CD14-positive monocyte (primary cell): ENCODE results near the gene KIF1B. TPM values are rescaled to one million over a fixed set of nuclear protein-coding genes. Genes with fewer than 3 reads are reported as not detected.
A peak's percentile ranks its signal among the peaks of the same experiment; 100 is the strongest.

Experiments
- DNase-seq, 3 donors: peaks; one replicate each; pipeline ENCODE4 v3.0.0-alpha.2; 2011 to 2022
- H2AFZ ChIP-seq: 2 replicates; pipeline ENCODE4 v1.6.0; 2012; ENCODE audit warnings: mild to moderate bottlenecking, low read depth, low read length, inconsistent platforms; ENCODE audit not compliant: insufficient read depth, poor library complexity, severe bottlenecking
- H3K27ac ChIP-seq, 2 donors: 1 replicate in 1 of 2; 2 replicates in 1 of 2; pipeline ENCODE4 v1.5.1; 2012 to 2013; ENCODE audit warnings: low read length in 2 of 2, control low read depth in 1 of 2, inconsistent platforms in 1 of 2, low read depth in 1 of 2, mild to moderate bottlenecking in 1 of 2
- H3K27me3 ChIP-seq, 2 donors: one replicate each; pipeline versions ENCODE4 v1.6.0 to v1.6.1; 2011 to 2013; ENCODE audit warnings: low read length in 2 of 2; ENCODE audit not compliant: control insufficient read depth in 2 of 2, insufficient read depth in 2 of 2
- H3K36me3 ChIP-seq, 2 donors: replicated peaks in 1 of 2; 1 replicate in 1 of 2; 2 replicates in 1 of 2; pipeline versions ENCODE4 v1.5.1 to v1.6.1; 2012 to 2013; ENCODE audit warnings: low read length in 2 of 2, control low read depth in 1 of 2, inconsistent platforms in 1 of 2, mild to moderate bottlenecking in 1 of 2; ENCODE audit not compliant: insufficient read depth in 2 of 2, control insufficient read depth in 1 of 2
- H3K4me1 ChIP-seq, 2 donors: 1 replicate in 1 of 2; 2 replicates in 1 of 2; pipeline versions ENCODE4 v1.5.1 to v1.6.1; 2012 to 2013; ENCODE audit warnings: low read length in 2 of 2, control low read depth in 1 of 2, inconsistent platforms in 1 of 2, mild to moderate bottlenecking in 1 of 2, moderate library complexity in 1 of 2; ENCODE audit not compliant: insufficient read depth in 2 of 2, control insufficient read depth in 1 of 2
- H3K4me2 ChIP-seq: replicated peaks from 2 replicates; pipeline ENCODE3; 2012; ENCODE audit warnings: low read length, moderate library complexity, mild to moderate bottlenecking; ENCODE audit not compliant: poor library complexity, severe bottlenecking; ENCODE audit errors: extremely low read depth
- H3K4me3 ChIP-seq, 3 experiments: fragments of 200-600 bp in 1 of 3; sonication (generic) in 1 of 3; replicated peaks in 1 of 3; 1 replicate in 2 of 3; 2 replicates in 1 of 3; pipeline ENCODE4 v1.5.1; 2011 to 2013; ENCODE audit warnings: low read length in 3 of 3, mild to moderate bottlenecking in 3 of 3, control low read depth in 2 of 3, low read depth in 2 of 3, inconsistent platforms in 1 of 3, moderate library complexity in 1 of 3
- H3K79me2 ChIP-seq: 2 replicates; pipeline ENCODE4 v1.6.0; 2012; ENCODE audit warnings: mild to moderate bottlenecking, control low read depth, inconsistent platforms, low read length, moderate library complexity; ENCODE audit not compliant: insufficient read depth
- H3K9ac ChIP-seq: 2 replicates; pipeline ENCODE4 v1.6.0; 2017; ENCODE audit warnings: low read length, mild to moderate bottlenecking; ENCODE audit not compliant: insufficient read depth, poor library complexity, severe bottlenecking
- H3K9me3 ChIP-seq, 2 donors: replicated peaks in 1 of 2; 1 replicate in 1 of 2; 2 replicates in 1 of 2; pipeline versions ENCODE4 v1.5.1 to v1.6.1; 2012 to 2013; ENCODE audit warnings: low read length in 2 of 2, control low read depth in 1 of 2; ENCODE audit not compliant: control insufficient read depth in 1 of 2, insufficient read depth in 1 of 2
- H4K20me1 ChIP-seq: 2 replicates; pipeline ENCODE4 v1.6.0; 2012; ENCODE audit warnings: mild to moderate bottlenecking, low read length, control low read depth, moderate library complexity; ENCODE audit not compliant: insufficient read depth
- H3K27ac Mint-ChIP-seq, 7 donors: one replicate each; pipeline ENCODE4 v1.8.0; 2020; ENCODE audit warnings: mild to moderate bottlenecking in 7 of 7, mixed read lengths in 7 of 7, moderate library complexity in 6 of 7, inconsistent platforms in 2 of 7
- H3K27me3 Mint-ChIP-seq, 3 donors: one replicate each; pipeline ENCODE4 v1.8.0; 2021 to 2022; ENCODE audit warnings: low read depth in 3 of 3, mild to moderate bottlenecking in 3 of 3, mixed read lengths in 3 of 3, moderate library complexity in 3 of 3, inconsistent platforms in 1 of 3
- H3K36me3 Mint-ChIP-seq, 2 donors: one replicate each; pipeline ENCODE4 v1.8.0; 2020; ENCODE audit warnings: mixed read lengths in 2 of 2, inconsistent platforms in 1 of 2, mild to moderate bottlenecking in 1 of 2
- H3K4me1 Mint-ChIP-seq: one replicate; pipeline ENCODE4 v1.8.0; 2020; ENCODE audit warnings: mild to moderate bottlenecking, mixed read lengths
- H3K4me3 Mint-ChIP-seq, 2 donors: one replicate each; pipeline ENCODE4 v1.8.0; 2020; ENCODE audit warnings: mild to moderate bottlenecking in 2 of 2, mixed read lengths in 2 of 2, moderate library complexity in 1 of 2
- H3K9me3 Mint-ChIP-seq, 7 donors: one replicate each; pipeline ENCODE4 v1.8.0; 2020 to 2022; ENCODE audit warnings: mixed read lengths in 7 of 7, mild to moderate bottlenecking in 6 of 7, moderate library complexity in 6 of 7, inconsistent platforms in 2 of 7
- WGBS: methylation state at CpG from one replicate; pipeline ENCODE4 v1.1.5; 2013; ENCODE audit warnings: missing lambda C conversion rate; ENCODE audit not compliant: insufficient coverage; 5-methylcytosine and 5-hydroxymethylcytosine counted together
- intact Hi-C, 2 donors: fragments of 100-400 bp; cut with micrococcal nuclease; formaldehyde crosslinking; loops; one replicate each; pipeline versions ENCODE4 v1.15.0 to v1.15.1; 2023
- polyA plus RNA-seq, 3 donors: library from polyadenylated mRNA; depleted of rRNA in 1 of 3; unstranded in 2 of 3; stranded (reverse) in 1 of 3; fragments of 300-500 nt in 2 of 3; fragments of >200 nt in 1 of 3; fragmentation: Illumina TruSeq in 2 of 3; gene quantifications; 1 replicate in 2 of 3; 2 replicates in 1 of 3; pipeline ENCODE4 v1.2.3, GENCODE V29; 2012 to 2021
- TF ChIP-seq, protein P1 (sequence below): fragments of 200-600 bp; IDR thresholded peaks from one replicate; pipeline ENCODE4 v1.8.0; 2022; ENCODE audit warnings: antibody characterized with exemption, mild to moderate bottlenecking

Gene KIF1B
- polyA plus RNA-seq, 3 donors: 3.0 to 7.0 (median 3.3) TPM

DNA sequence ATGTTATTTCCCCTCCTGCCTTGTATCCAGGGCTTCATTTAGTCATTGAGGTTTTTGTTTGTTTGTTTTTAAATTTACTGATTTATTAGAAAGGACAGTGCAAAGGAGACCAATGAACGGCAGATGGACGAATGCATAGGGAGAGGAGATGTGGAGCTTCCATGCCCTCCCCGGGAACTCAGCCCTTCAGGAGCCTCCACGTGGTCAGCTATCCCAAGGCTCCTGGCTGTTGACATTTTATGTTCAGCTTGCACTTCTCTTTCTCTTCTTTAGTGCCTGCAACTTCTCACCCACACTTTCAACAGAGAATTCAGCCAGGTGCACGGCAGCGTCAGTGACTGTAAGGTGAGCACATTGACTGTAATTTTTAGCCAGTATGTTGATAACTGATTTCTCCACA is 157.8 kb downstream of the KIF1B start:
- intact Hi-C loops: no loop called here
- no peak overlapping the region for H3K4me3 Mint-ChIP-seq
- no peak overlapping the region for H2AFZ ChIP-seq
- H3K9me3 Mint-ChIP-seq: no peaks in the 10 kb centered on the region
- no peaks in the 10 kb centered on the region for H3K4me1 ChIP-seq
- H3K27me3 Mint-ChIP-seq: peaks cover 0 to 3% (median 0%) of the 10 kb centered on the region in 3 donors
- H3K79me2 ChIP-seq: no peaks in the 10 kb centered on the region
- H3K4me1 Mint-ChIP-seq: peaks cover 1% of the 10 kb centered on the region
- H3K36me3 Mint-ChIP-seq: peaks cover 49 to 75% of the 10 kb centered on the region in 2 donors
- H3K4me3 ChIP-seq: no peak overlapping the region
- TF ChIP-seq, protein P1, sequence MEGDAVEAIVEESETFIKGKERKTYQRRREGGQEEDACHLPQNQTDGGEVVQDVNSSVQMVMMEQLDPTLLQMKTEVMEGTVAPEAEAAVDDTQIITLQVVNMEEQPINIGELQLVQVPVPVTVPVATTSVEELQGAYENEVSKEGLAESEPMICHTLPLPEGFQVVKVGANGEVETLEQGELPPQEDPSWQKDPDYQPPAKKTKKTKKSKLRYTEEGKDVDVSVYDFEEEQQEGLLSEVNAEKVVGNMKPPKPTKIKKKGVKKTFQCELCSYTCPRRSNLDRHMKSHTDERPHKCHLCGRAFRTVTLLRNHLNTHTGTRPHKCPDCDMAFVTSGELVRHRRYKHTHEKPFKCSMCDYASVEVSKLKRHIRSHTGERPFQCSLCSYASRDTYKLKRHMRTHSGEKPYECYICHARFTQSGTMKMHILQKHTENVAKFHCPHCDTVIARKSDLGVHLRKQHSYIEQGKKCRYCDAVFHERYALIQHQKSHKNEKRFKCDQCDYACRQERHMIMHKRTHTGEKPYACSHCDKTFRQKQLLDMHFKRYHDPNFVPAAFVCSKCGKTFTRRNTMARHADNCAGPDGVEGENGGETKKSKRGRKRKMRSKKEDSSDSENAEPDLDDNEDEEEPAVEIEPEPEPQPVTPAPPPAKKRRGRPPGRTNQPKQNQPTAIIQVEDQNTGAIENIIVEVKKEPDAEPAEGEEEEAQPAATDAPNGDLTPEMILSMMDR: no peak
- 97% methylated on average over 3 of the region's 6 CpGs for WGBS
- H3K36me3 ChIP-seq: peaks cover 45 to 80% of the 10 kb centered on the region in 2 donors
- no peaks in the 10 kb centered on the region for H3K27me3 ChIP-seq
- no peaks in the 10 kb centered on the region for H3K9me3 ChIP-seq
- H3K4me2 ChIP-seq: no peak overlapping the region
- no peak overlapping the region for H3K27ac ChIP-seq
- H4K20me1 ChIP-seq: no peaks in the 10 kb centered on the region
- H3K27ac Mint-ChIP-seq: no peak overlapping the region
- H3K9ac ChIP-seq: no peak overlapping the region
- DNase-seq: no peak

- Mint-ChIP-seq H3K36me3 (peaks cover 48 to 78% of the 10 kb centered on the region in 2 donors), H3K27ac (peak overlapping the region in 2 of 7 donors; percentile 22 to 78), H3K4me3 (no peak overlapping the region), H3K4me1 (peaks cover 25% of the 10 kb centered on the region), H3K9me3 (no peaks in the 10 kb centered on the region), H3K27me3 (peaks cover 0 to 2% (median 2%) of the 10 kb centered on the region in 3 donors)
- no peak overlapping the region for H3K4me2 ChIP-seq
- no peak for DNase-seq
- H3K36me3 ChIP-seq: peaks cover 46 to 69% of the 10 kb centered on the region in 2 donors
- no peaks in the 10 kb centered on the region for H3K79me2 ChIP-seq
- intact Hi-C loops: no loop called here
- TF ChIP-seq, protein P1: no peak
- H3K9ac ChIP-seq: no peak overlapping the region
- no peaks in the 10 kb centered on the region for H3K27me3 ChIP-seq
- WGBS: 91% methylated on average over 6 of the region's 8 CpGs
- no peak overlapping the region for H3K4me3 ChIP-seq
- no peak overlapping the region for H2AFZ ChIP-seq
- H3K4me1 ChIP-seq: peaks cover 15 to 18% of the 10 kb centered on the region in 2 donors
- H3K27ac ChIP-seq: peak overlapping the region in 1 of 2 donors; percentile 11
- H3K9me3 ChIP-seq: no peaks in the 10 kb centered on the region
- no peaks in the 10 kb centered on the region for H4K20me1 ChIP-seq
Observed at GRCh38 chr1:10374442-10374860, 164.1 kb downstream of the KIF1B start.
